SH-SY5Y (cell line): Measurements from ENCODE around the gene SGF29.

ENCODE experiments used
- GATA2 ChIP-seq: IDR thresholded peaks from 2 replicates; pipeline ENCODE4 v1.6.1; 2011; ENCODE audit warnings: mild to moderate bottlenecking, low read depth, low read length
- GATA3 ChIP-seq: IDR thresholded peaks from 2 replicates; pipeline ENCODE4 v1.6.1; 2011; ENCODE audit warnings: low read depth, mild to moderate bottlenecking, low read length, moderate library complexity

Gene SGF29

GRCh38 chr16:28553776-28554633, at the start of gene SGF29:
SGF29 (plus strand) TSS chr16:28553920; CDS start chr16:28581070, 27,150 bp downstream.
- TF ChIP-seq GATA3 = no peak
- TF ChIP-seq GATA2 = no peak; the same call in 1 of the 2 replicates

- TF ChIP-seq GATA3 = no peak
- TF ChIP-seq GATA2 = no peak
Measured at GRCh38 chr16:28504707-28505404, 48.9 kb upstream of the SGF29 start.

GRCh38 chr16:28505489-28506137, 48.1 kb upstream of the SGF29 start:
- TF ChIP-seq GATA3 (no peak), GATA2 (no peak)

GRCh38 chr16:28511031-28511430, 42.7 kb upstream of the SGF29 start:
- TF ChIP-seq GATA3 (no peak), GATA2 (no peak)

- TF ChIP-seq GATA3 (no peak), GATA2 (no peak)
Measured at GRCh38 chr16:28511801-28512789, 41.6 kb upstream of the SGF29 start.

- TF ChIP-seq GATA3 (no peak), GATA2 (no peak)
Measured at GRCh38 chr16:28513484-28514181, 40.1 kb upstream of the SGF29 start.

- TF ChIP-seq GATA2 = no peak
- no peak for TF ChIP-seq GATA3
Measured at GRCh38 chr16:28514246-28514645, 39.5 kb upstream of the SGF29 start.

GRCh38 chr16:28520672-28521071, 33.0 kb upstream of the SGF29 start:
- TF ChIP-seq GATA3 = no peak
- no peak for TF ChIP-seq GATA2

- TF ChIP-seq GATA3 = no peak
- no peak for TF ChIP-seq GATA2
Measured at GRCh38 chr16:28521436-28521835, 32.3 kb upstream of the SGF29 start.

GRCh38 chr16:28522792-28523191, 30.9 kb upstream of the SGF29 start:
- TF ChIP-seq GATA2 = no peak
- no peak for TF ChIP-seq GATA3

GRCh38 chr16:28524681-28525171, 29.0 kb upstream of the SGF29 start:
- TF ChIP-seq GATA3 (no peak), GATA2 (no peak)

GRCh38 chr16:28526201-28527099, 27.3 kb upstream of the SGF29 start:
- TF ChIP-seq GATA2 (peak; percentile 16; the same call in 1 of the 2 replicates), GATA3 (no peak)
